Natural killer cell treated with Interleukin-12 subunit alpha and Interleukin-12 subunit beta and Interleukin-15 and Interleukin-18, amount 100 ng/mL, for 72 hours (primary cell): ENCODE data around the gene SMAGP. TPM values are rescaled to one million over a fixed set of nuclear protein-coding genes. Genes with fewer than 3 reads are reported as not detected.

Experiments
- ATAC-seq, 2 donors: fragments of 150-1000 bp; cut with Tn5 transposase in 1 of 2; sonication (Bioruptor Pico), chemical (Tn5 transposase) in 1 of 2; 2 replicates each; pipeline ENCODE4 v1.10.0; 2021
- DNase-seq: peaks from one replicate; pipeline ENCODE4 v3.0.0; 2022; ENCODE audit warnings: low spot score
- H3K27ac Mint-ChIP-seq, 2 donors: 1 replicate in 1 of 2; 2 replicates in 1 of 2; pipeline ENCODE4 v1.8.0; 2022; ENCODE audit warnings: mixed read lengths in 2 of 2, mild to moderate bottlenecking in 1 of 2, moderate library complexity in 1 of 2
- H3K27me3 Mint-ChIP-seq, 2 donors: 1 replicate in 1 of 2; 2 replicates in 1 of 2; pipeline ENCODE4 v1.8.0; 2022; ENCODE audit warnings: mixed read lengths in 2 of 2
- H3K36me3 Mint-ChIP-seq: one replicate; pipeline ENCODE4 v1.8.0; 2022; ENCODE audit warnings: mixed read lengths
- H3K4me1 Mint-ChIP-seq, 2 donors: 1 replicate in 1 of 2; 2 replicates in 1 of 2; pipeline ENCODE4 v1.8.0; 2022; ENCODE audit warnings: low read depth in 2 of 2, mixed read lengths in 2 of 2, mild to moderate bottlenecking in 1 of 2
- H3K4me3 Mint-ChIP-seq: one replicate; pipeline ENCODE4 v1.8.0; 2022; ENCODE audit warnings: mixed read lengths
- H3K9me3 Mint-ChIP-seq: 2 replicates; pipeline ENCODE4 v1.8.0; 2022; ENCODE audit warnings: mixed read lengths
- total RNA-seq, 2 donors: library from RNA; stranded (reverse); gene quantifications; one replicate each; pipeline ENCODE4 v1.2.3, GENCODE V29; 2022

The SMAGP gene
- total RNA-seq, 2 donors from 2014 or later: 3.8 to 11.5 TPM

- peak in 1 of 2 donors; percentile 22 for ATAC-seq
- H3K27me3 Mint-ChIP-seq: no peaks in the 10 kb centered on the region
- no peaks in the 10 kb centered on the region for H3K9me3 Mint-ChIP-seq
- peak overlapping the region; percentile 87 to 93 for H3K27ac Mint-ChIP-seq
- H3K4me1 Mint-ChIP-seq: peaks cover 36 to 39% of the 10 kb centered on the region in 2 donors
- peaks cover 6% of the 10 kb centered on the region for H3K36me3 Mint-ChIP-seq
- no peak overlapping the region for H3K4me3 Mint-ChIP-seq
- DNase-seq: no peak
Measured at GRCh38 chr12:51247523-51248206, 22.6 kb downstream of the SMAGP start.

GRCh38 chr12:51246254-51246853, 23.9 kb downstream of the SMAGP start:
- H3K4me1 Mint-ChIP-seq: peaks cover 42 to 44% of the 10 kb centered on the region in 2 donors
- peaks cover 14% of the 10 kb centered on the region for H3K36me3 Mint-ChIP-seq
- H3K9me3 Mint-ChIP-seq: no peaks in the 10 kb centered on the region
- peak overlapping the region; percentile 87 to 93 for H3K27ac Mint-ChIP-seq
- no peaks in the 10 kb centered on the region for H3K27me3 Mint-ChIP-seq
- DNase-seq (no peak), ATAC-seq (peak; percentile 80 to 81)
- peak overlapping the region; percentile 69 for H3K4me3 Mint-ChIP-seq

GRCh38 chr12:51245476-51246253, 24.6 kb downstream of the SMAGP start:
- Mint-ChIP-seq H3K27me3 (no peaks in the 10 kb centered on the region), H3K36me3 (peaks cover 18% of the 10 kb centered on the region), H3K4me1 (peaks cover 48 to 49% of the 10 kb centered on the region in 2 donors), H3K9me3 (no peaks in the 10 kb centered on the region), H3K27ac (peak overlapping the region; percentile 87 to 93), H3K4me3 (peak overlapping the region; percentile 69)
- DNase-seq (no peak), ATAC-seq (peak; percentile 41 to 42)

- ATAC-seq (no peak), DNase-seq (no peak)
- Mint-ChIP-seq H3K4me1 (peaks cover 58 to 59% of the 10 kb centered on the region in 2 donors), H3K4me3 (no peak overlapping the region), H3K36me3 (peaks cover 24% of the 10 kb centered on the region), H3K27me3 (no peaks in the 10 kb centered on the region), H3K27ac (peak overlapping the region; percentile 50 to 62), H3K9me3 (no peaks in the 10 kb centered on the region)
Measured at GRCh38 chr12:51244269-51244668, 25.9 kb downstream of the SMAGP start.

GRCh38 chr12:51242876-51243275, 27.3 kb downstream of the SMAGP start:
- Mint-ChIP-seq H3K9me3 (no peaks in the 10 kb centered on the region), H3K4me3 (no peak overlapping the region), H3K27me3 (no peaks in the 10 kb centered on the region), H3K4me1 (peaks cover 58 to 61% of the 10 kb centered on the region in 2 donors), H3K36me3 (peaks cover 24% of the 10 kb centered on the region), H3K27ac (peak overlapping the region; percentile 26 to 63)
- ATAC-seq: no peak
- no peak for DNase-seq

- ATAC-seq (no peak), DNase-seq (no peak)
- peaks cover 24% of the 10 kb centered on the region for H3K36me3 Mint-ChIP-seq
- peak overlapping the region in 1 of 2 donors; percentile 36 for H3K27ac Mint-ChIP-seq
- H3K9me3 Mint-ChIP-seq: no peaks in the 10 kb centered on the region
- peak overlapping the region; percentile 22 for H3K4me3 Mint-ChIP-seq
- no peaks in the 10 kb centered on the region for H3K27me3 Mint-ChIP-seq
- peaks cover 53 to 55% of the 10 kb centered on the region in 2 donors for H3K4me1 Mint-ChIP-seq
Measured at GRCh38 chr12:51242120-51242519, 28.1 kb downstream of the SMAGP start.

GRCh38 chr12:51240971-51241370, 29.2 kb downstream of the SMAGP start:
- Mint-ChIP-seq H3K4me3 (peak overlapping the region; percentile 89), H3K9me3 (no peaks in the 10 kb centered on the region), H3K4me1 (peaks cover 42 to 49% of the 10 kb centered on the region in 2 donors), H3K27me3 (no peaks in the 10 kb centered on the region), H3K27ac (peak overlapping the region; percentile 96 to 98), H3K36me3 (peaks cover 24% of the 10 kb centered on the region)
- ATAC-seq (no peak), DNase-seq (no peak)

- Mint-ChIP-seq H3K4me1 (peaks cover 35 to 36% of the 10 kb centered on the region in 2 donors), H3K27ac (peak within 1 kb of the TSS; percentile 96 to 98), H3K36me3 (peaks cover 24% of the 10 kb centered on the region), H3K27me3 (no peaks in the 10 kb centered on the region), H3K4me3 (peak within 1 kb of the TSS; percentile 89), H3K9me3 (no peaks in the 10 kb centered on the region)
- ATAC-seq (peak; percentile 97 to 98), DNase-seq (peak; percentile 97)
Measured at GRCh38 chr12:51238510-51239334, 31.5 kb downstream of the SMAGP start, which contains the start of gene DAZAP2. TSS of gene DAZAP2 (plus strand) at chr12:51238826. CDS start at chr12:51238908, 82 bp downstream.

- H3K9me3 Mint-ChIP-seq: no peaks in the 10 kb centered on the region
- H3K36me3 Mint-ChIP-seq: peaks cover 23% of the 10 kb centered on the region
- H3K27ac Mint-ChIP-seq: peak overlapping the region; percentile 96 to 98
- H3K27me3 Mint-ChIP-seq: no peaks in the 10 kb centered on the region
- ATAC-seq (no peak), DNase-seq (no peak)
- H3K4me1 Mint-ChIP-seq: peaks cover 34% of the 10 kb centered on the region in 2 donors
- peak overlapping the region; percentile 89 for H3K4me3 Mint-ChIP-seq
Measured at GRCh38 chr12:51238037-51238509, 32.1 kb downstream of the SMAGP start.

- no peaks in the 10 kb centered on the region for H3K36me3 Mint-ChIP-seq
- no peak overlapping the region for H3K4me3 Mint-ChIP-seq
- H3K27ac Mint-ChIP-seq: no peak overlapping the region
- ATAC-seq: no peak
- no peak for DNase-seq
- no peaks in the 10 kb centered on the region for H3K9me3 Mint-ChIP-seq
- peaks cover 8 to 10% of the 10 kb centered on the region in 2 donors for H3K4me1 Mint-ChIP-seq
- H3K27me3 Mint-ChIP-seq: no peaks in the 10 kb centered on the region
Measured at GRCh38 chr12:51234530-51234929, 35.7 kb downstream of the SMAGP start.

- ATAC-seq: no peak
- Mint-ChIP-seq H3K4me1 (peaks cover 0 to 3% of the 10 kb centered on the region in 2 donors), H3K9me3 (no peaks in the 10 kb centered on the region), H3K27me3 (no peaks in the 10 kb centered on the region), H3K36me3 (no peaks in the 10 kb centered on the region), H3K4me3 (no peak overlapping the region), H3K27ac (no peak overlapping the region)
- DNase-seq: no peak
Measured at GRCh38 chr12:51232642-51233041, 37.6 kb downstream of the SMAGP start.

GRCh38 chr12:51229116-51229809, 41.0 kb downstream of the SMAGP start:
- no peak for ATAC-seq
- Mint-ChIP-seq H3K4me1 (no peaks in the 10 kb centered on the region), H3K27ac (no peak overlapping the region)

More at GRCh38 chr12:51229116-51229809, 41.0 kb downstream of the SMAGP start:
- H3K9me3 Mint-ChIP-seq: no peaks in the 10 kb centered on the region
- H3K36me3 Mint-ChIP-seq: no peaks in the 10 kb centered on the region
- no peak overlapping the region for H3K4me3 Mint-ChIP-seq
- no peak for DNase-seq
- H3K27me3 Mint-ChIP-seq: no peaks in the 10 kb centered on the region
